PC-3 (cell line): ENCODE measurements around the gene GJD3. TPM values are rescaled to one million over a fixed set of nuclear protein-coding genes. Genes with fewer than 3 reads are reported as not detected.

ENCODE experiments used
- ATAC-seq: fragments of 200-7000 bp; cut with Tn5 transposase; 2 replicates; pipeline ENCODE4 v1.9.1; 2020; ENCODE audit warnings: mild to moderate bottlenecking, moderate library complexity
- BruUV-seq: library from RNA; stranded (reverse); fragments of 400-500 nt; replicated peaks from 2 replicates; lab custom pipeline; 2021; lab: Mats Ljungman, UMichigan
- CTCF ChIA-PET: fragments of 300-600 bp; sonication (Branson Sonifier 250); formaldehyde crosslinking; loops from one replicate; lab custom pipeline; 2022; ENCODE audit warnings: antibody characterized with exemption; lab: Charles Lee
- POLR2A ChIA-PET: fragments of 300-600 bp; sonication (Branson Sonifier 250); formaldehyde crosslinking; loops from one replicate; lab custom pipeline; 2022; ENCODE audit warnings: antibody characterized with exemption; ENCODE audit not compliant: unreplicated experiment; lab: Charles Lee
- DNase-seq: peaks from one replicate; pipeline ENCODE4 v3.0.0-alpha.2; 2015
- H2AFZ ChIP-seq: fragments of 300-600 bp; sonication (generic); 2 replicates; pipeline ENCODE4 v1.6.0; 2016; ENCODE audit warnings: antibody characterized with exemption, low read length
- H3F3A ChIP-seq: fragments of 300-600 bp; sonication (generic); one replicate; pipeline ENCODE4 v1.6.0; 2017; ENCODE audit warnings: antibody characterized with exemption, low read length, control low read depth, mild to moderate bottlenecking; ENCODE audit not compliant: unreplicated experiment
- H3K27ac ChIP-seq: fragments of 300-600 bp; sonication (generic); 2 replicates; pipeline ENCODE4 v1.5.1; 2016; ENCODE audit warnings: mild to moderate bottlenecking, low read length
- H3K27me3 ChIP-seq: fragments of 300-600 bp; sonication (generic); 2 replicates; pipeline ENCODE4 v1.6.1; 2016; ENCODE audit warnings: low read length, mixed read lengths
- H3K36me3 ChIP-seq: fragments of 300-600 bp; sonication (generic); 2 replicates; pipeline ENCODE4 v1.6.1; 2016; ENCODE audit warnings: low read depth, mixed run types, low read length, mixed read lengths
- H3K4me1 ChIP-seq: fragments of 300-600 bp; sonication (generic); 2 replicates; pipeline ENCODE4 v1.5.1; 2016; ENCODE audit warnings: low read length; ENCODE audit not compliant: insufficient read depth
- H3K4me2 ChIP-seq: fragments of 300-600 bp; sonication (generic); 2 replicates; pipeline ENCODE4 v1.6.0; 2016; ENCODE audit warnings: low read length
- H3K4me3 ChIP-seq: fragments of 300-600 bp; sonication (generic); 2 replicates; pipeline ENCODE4 v1.5.1; 2016; ENCODE audit warnings: mild to moderate bottlenecking, low read length, mixed read lengths
- H3K79me2 ChIP-seq: fragments of 300-600 bp; sonication (generic); 2 replicates; pipeline ENCODE4 v1.6.1; 2017; ENCODE audit warnings: low read length, mixed read lengths
- H3K9ac ChIP-seq: fragments of 300-600 bp; sonication (generic); 2 replicates; pipeline ENCODE4 v1.6.0; 2016; ENCODE audit warnings: mild to moderate bottlenecking, low read length
- H3K9me2 ChIP-seq: fragments of 300-600 bp; sonication (generic); replicated peaks from 2 replicates; pipeline ENCODE4 v1.6.1; 2016; ENCODE audit warnings: mixed run types, low read length, mixed read lengths
- H3K9me3 ChIP-seq: fragments of 300-600 bp; sonication (generic); 2 replicates; pipeline ENCODE4 v1.6.1; 2016; ENCODE audit warnings: low read length, mixed read lengths
- H4K20me1 ChIP-seq: fragments of 300-600 bp; sonication (generic); 2 replicates; pipeline ENCODE4 v1.6.1; 2016; ENCODE audit warnings: low read length, mixed read lengths
- CTCF ChIP-seq: fragments of 300-600 bp; sonication (generic); conservative IDR thresholded peaks from 2 replicates; pipeline ENCODE4 v1.5.1; 2017; ENCODE audit warnings: antibody characterized with exemption, low read depth, mild to moderate bottlenecking, low read length
- EZH2 ChIP-seq: fragments of 300-600 bp; sonication (generic); IDR thresholded peaks from one replicate; pipeline ENCODE4 v1.6.1; 2017; ENCODE audit warnings: antibody characterized with exemption, mild to moderate bottlenecking, low read length; ENCODE audit not compliant: unreplicated experiment
- EZH2phosphoT487 ChIP-seq: fragments of 300-600 bp; sonication (generic); IDR thresholded peaks from 2 replicates; pipeline ENCODE4 v1.6.1; 2018; ENCODE audit warnings: mild to moderate bottlenecking, antibody characterized with exemption, low read length, borderline replicate concordance
- intact Hi-C: fragments of 100-400 bp; cut with micrococcal nuclease; formaldehyde crosslinking; loops from 2 replicates; pipeline ENCODE4 v1.9.0; 2023
- total RNA-seq: library from RNA; depleted of rRNA; stranded (reverse); fragments of >200 nt; gene quantifications from 2 replicates; pipeline ENCODE4 v1.2.3, GENCODE V29; 2014

The GJD3 gene
- total RNA-seq, 1 experiment from 2014 or later: not detected

GRCh38 chr17:40347319-40348135 lies 17.0 kb downstream of the GJD3 start:
- ChIA-PET POLR2A (no interaction called here), CTCF (no interaction called here)
- no peak for DNase-seq
- BruUV-seq: no TSS peak
- Histone ChIP-seq H3K9ac (no peak overlapping the region), H3F3A (no peaks in the 10 kb centered on the region), H3K4me2 (no peak overlapping the region), H2AFZ (no peak overlapping the region), H3K36me3 (0 out of 2 replicates have a peak, but pooled peaks cover 1% of the 10 kb centered on the region), H3K27ac (no peak overlapping the region), H3K9me3 (no peaks in the 10 kb centered on the region), H3K4me1 (no peaks in the 10 kb centered on the region; the same call in 1 of the 2 replicates), H3K27me3 (no peaks in the 10 kb centered on the region), H4K20me1 (no peaks in the 10 kb centered on the region), H3K79me2 (peaks cover 3% of the 10 kb centered on the region; the same call in 1 of the 2 replicates), H3K4me3 (no peak overlapping the region), H3K9me2 (no peaks in the 10 kb centered on the region)
- ATAC-seq: no peak
- intact Hi-C loops: no loop called here
- TF ChIP-seq CTCF: no peak
- TF ChIP-seq EZH2: no peak
- TF ChIP-seq EZH2phosphoT487: no peak

GRCh38 chr17:40346765-40347158 lies 17.8 kb downstream of the GJD3 start:
- H4K20me1 ChIP-seq: no peaks in the 10 kb centered on the region
- TF ChIP-seq CTCF (no peak), EZH2 (no peak), EZH2phosphoT487 (no peak)
- no TSS peak for BruUV-seq

More at GRCh38 chr17:40346765-40347158, 17.8 kb downstream of the GJD3 start:
- H3K9ac ChIP-seq: no peak overlapping the region
- H3K9me2 ChIP-seq: no peaks in the 10 kb centered on the region
- no peak overlapping the region for H3K4me2 ChIP-seq
- H3K27me3 ChIP-seq: no peaks in the 10 kb centered on the region
- ATAC-seq (no peak), DNase-seq (no peak)
- no peaks in the 10 kb centered on the region for H3F3A ChIP-seq
- no peak overlapping the region for H2AFZ ChIP-seq
- POLR2A ChIA-PET: no interaction called here
- intact Hi-C loops: no loop called here
- CTCF ChIA-PET: no interaction called here
- peaks cover 3% of the 10 kb centered on the region; the same call in 1 of the 2 replicates for H3K79me2 ChIP-seq
- H3K27ac ChIP-seq: no peak overlapping the region
- H3K4me3 ChIP-seq: no peak overlapping the region
- H3K4me1 ChIP-seq: no peaks in the 10 kb centered on the region; the same call in 1 of the 2 replicates
- no peaks in the 10 kb centered on the region for H3K36me3 ChIP-seq
- H3K9me3 ChIP-seq: no peaks in the 10 kb centered on the region
